Activated T-helper 1 cell treated with anti-CD3 and anti-CD28 coated beads, Interleukin-2, amount 50 U/mL, for 16 hours (primary cell): ENCODE data around the gene AGAP3.

Experiments used
- DNase-seq, 2 donors: peaks; one replicate each; pipeline ENCODE4 v3.0.0-alpha.2; 2020; ENCODE audit warnings: low read depth in 1 of 2, low spot score in 1 of 2

AGAP3 gene

DNA sequence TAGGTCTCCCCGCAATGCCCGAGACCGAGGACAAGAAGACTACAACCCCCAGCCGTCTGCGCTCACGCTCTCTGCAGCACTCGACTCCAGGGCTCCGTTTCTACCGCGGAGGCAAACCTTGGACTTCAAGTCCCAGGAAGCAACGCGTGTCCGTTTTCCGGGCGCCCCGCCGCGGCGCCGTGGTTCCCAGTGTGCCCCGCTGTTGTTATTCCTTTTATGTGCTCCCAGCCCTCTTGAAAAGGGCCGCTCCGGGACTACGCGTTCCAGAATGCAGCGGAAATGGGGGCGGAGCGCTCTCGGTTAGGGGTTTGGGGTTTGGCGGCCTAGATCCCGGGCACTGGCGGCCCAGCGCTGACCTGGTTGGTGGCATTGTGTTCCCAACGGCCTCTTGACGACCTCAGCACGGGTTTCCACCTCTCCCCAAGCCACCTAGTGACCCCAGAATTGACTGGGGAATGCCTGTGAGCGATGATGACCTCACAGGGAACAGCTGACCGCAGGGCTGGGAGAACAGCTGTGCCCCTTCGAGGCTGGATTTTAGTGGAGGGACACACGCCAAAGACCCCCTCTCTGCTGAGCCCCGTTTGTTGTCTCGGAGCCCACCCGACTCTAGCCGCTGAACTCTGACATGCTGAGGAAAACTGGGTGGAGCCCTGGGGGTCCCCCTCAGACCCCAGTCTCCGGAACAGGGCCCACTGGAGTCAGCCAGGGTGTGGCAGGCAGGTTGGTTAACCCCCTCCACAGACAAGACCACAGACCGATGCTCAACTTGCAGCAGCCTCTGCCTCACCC lies 28.1 kb upstream of the AGAP3 start:
- peak; percentile 93 to 94 for DNase-seq

- DNase-seq, result no peak
These were observed 27.4 kb upstream of the AGAP3 start for GRCh38 chr7:151058781-151059366.

- peak; percentile 42 to 67 for DNase-seq
These were observed 26.7 kb upstream of the AGAP3 start, which contains the start of gene SLC4A2 for GRCh38 chr7:151059367-151060112. SLC4A2 (plus strand) TSS chr7:151059589; CDS start chr7:151061988, 2,399 bp downstream.

DNA sequence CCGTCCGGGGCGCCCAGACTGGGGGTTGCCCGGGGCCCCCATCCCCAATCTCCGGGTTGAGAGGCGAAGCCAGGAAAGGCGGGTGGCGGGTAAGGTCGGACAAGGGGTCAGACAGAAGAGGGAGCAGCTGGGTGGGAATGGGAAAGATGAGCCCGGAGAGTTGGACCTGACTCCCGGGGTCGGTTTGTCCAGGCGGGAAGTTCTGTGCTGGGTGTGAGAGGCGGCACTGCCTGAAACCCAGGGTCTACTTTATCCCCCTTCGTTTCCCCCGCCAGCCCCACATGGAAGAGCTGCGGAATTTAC lies 26.2 kb upstream of the AGAP3 start:
- DNase-seq, result no peak

- DNase-seq, result no peak
These were observed 25.7 kb upstream of the AGAP3 start for GRCh38 chr7:151060416-151061212.

DNA sequence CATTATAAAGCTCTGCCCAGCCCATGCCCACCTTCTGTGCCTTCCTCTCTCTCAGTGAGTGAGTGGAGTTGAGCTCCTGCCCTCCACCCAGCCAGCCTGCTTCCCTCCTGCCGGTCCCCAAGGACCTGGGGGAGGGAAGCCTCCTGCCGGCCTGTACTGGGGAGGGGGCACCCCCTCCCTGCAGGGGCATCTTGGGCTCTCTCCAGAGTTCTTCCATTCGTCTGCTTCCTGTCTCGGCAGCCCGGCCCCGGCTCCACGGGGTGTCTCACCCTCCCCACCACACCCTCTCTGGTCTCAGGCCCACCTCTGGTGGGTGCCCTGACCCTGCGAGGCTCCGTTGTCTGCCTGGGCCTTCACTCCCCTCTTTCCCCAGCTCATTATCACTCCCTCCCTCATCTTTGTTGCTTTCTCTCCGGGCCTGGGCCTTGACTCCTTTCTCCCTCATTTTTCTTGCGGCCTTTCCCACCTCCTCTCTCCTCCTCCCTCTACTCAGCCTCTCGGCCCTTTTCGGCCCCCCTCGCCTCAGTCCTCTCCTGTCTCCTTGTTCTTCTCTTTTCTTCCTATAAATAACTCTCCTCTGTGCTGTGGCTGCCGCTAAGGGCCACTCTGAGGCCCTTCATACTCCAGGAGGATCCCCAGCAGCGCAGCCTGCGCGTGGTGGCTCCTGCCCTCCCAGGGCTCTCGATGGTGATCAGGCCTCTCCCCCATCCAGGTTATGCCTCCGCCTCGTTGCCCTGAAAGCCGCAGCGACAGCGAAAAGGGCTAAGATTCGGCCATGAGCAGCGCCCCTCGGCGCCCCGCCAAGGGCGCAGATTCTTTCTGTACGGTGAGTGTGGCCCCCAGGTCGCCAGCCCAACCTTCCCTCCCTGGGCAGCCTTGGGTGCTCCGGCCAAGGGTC lies 24.8 kb upstream of the AGAP3 start:
- DNase-seq, result no peak

GRCh38 chr7:151062111-151062398 lies 24.2 kb upstream of the AGAP3 start:
- no peak for DNase-seq

DNA sequence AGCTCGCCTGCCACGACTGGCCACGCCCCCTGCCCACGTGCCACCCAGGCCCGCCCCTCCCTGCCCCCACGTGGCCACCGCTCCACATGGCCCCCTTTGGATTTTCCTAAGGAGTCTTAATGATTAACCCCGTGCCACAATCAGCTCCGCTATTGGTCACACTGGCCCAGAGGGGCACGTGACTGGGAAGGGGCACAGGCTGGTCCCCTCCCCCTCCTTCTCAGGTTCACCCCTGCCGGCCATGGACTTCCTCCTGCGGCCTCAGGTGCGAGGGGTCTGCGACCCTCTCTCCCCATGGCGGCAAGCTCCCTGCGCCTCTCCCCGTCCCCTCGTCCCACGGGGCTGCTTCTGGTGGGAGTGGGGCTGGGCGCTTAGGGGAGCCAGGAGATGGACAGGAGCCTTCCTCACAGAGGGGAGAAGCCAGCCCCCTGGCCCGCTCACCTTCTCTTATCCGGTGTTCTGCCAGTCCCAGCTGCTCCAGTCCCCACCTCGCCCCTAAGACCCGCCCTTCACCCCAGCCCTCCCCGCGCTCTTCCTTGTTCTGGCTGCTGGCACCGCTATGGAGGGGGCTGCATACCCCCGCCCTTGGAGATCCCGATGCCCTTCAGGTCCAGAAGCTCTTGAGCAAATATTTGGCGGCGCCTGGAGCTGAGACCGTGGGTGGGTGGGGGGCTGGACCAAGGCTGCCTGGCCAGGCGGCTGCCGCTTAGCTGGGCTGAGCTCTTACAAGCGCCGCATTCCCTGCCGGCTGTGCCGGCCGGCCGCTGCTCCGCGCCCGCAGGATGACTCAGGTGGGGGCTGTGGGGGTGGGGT lies 23.7 kb upstream of the AGAP3 start:
- DNase-seq, result no peak

GRCh38 chr7:151063212-151063561 lies 23.1 kb upstream of the AGAP3 start:
- DNase-seq, result no peak

- DNase-seq, result no peak
These were observed 21.8 kb upstream of the AGAP3 start for GRCh38 chr7:151064454-151064853.

- DNase-seq, result no peak
These were observed 21.3 kb upstream of the AGAP3 start for GRCh38 chr7:151064993-151065392.

GRCh38 chr7:151065516-151065915 lies 20.8 kb upstream of the AGAP3 start:
- DNase-seq, result no peak

- DNase-seq, result no peak
These were observed 19.9 kb upstream of the AGAP3 start for GRCh38 chr7:151066273-151066974.

DNA sequence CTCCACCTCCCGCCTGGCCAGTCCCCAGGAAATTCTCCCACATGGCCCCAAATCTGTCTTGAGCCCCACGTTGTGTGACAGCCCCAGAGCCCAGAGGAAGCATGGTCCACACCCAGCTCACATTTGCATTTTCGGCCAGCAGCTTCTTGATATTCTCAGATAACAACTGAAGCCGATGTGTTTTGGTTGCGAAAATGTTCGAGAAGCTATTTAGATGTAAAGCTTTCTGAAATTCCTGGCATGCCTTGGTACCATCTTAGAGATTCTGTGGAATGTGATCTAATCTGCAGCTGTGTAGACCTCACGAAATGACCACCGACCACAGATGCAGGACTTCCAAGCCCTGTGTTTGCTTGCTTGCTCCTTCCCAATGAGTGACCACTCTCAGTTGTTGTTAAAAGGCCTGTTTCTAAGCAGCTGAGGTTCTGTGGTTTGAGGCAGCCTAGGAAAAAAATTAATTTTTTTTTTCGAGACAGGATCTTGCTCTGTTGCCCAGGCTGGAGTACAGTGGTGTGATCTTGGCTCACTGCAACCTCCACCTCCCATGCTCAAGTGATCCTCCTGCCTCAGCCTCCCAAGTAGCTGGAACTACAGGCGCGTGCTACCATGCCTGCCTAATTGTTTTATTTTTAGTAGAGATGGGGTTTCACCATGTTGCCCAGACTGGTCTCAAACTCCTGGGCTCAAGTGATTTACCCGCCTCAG lies 18.1 kb upstream of the AGAP3 start:
- no peak for DNase-seq

DNA sequence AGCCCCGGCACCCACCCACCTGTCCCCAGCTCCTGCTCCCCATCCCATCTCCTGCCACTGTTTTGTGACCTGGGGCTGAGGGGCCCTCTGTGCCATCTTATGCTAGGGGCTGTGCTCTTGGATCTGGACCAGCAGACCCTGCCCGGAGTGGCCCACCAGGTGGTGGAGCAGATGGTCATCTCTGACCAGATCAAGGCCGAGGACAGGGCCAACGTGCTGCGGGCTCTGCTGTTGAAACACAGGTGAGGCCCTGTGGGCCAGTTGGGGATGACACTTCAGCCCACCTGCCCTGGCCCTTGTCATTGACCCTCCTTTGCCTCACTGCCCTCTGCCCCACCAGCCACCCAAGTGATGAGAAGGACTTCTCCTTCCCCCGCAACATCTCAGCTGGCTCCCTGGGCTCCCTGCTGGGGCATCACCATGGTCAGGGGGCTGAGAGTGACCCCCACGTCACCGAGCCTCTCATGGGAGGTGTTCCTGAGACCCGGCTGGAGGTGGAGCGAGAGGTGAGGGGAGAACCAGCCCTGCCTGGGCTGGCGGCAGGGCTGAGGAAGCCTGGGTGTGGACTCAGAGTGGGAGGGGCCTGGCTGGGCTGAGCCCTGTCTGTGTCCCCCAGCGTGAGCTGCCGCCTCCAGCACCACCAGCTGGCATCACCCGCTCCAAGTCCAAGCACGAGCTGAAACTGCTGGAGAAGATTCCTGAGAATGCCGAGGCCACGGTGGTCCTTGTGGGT lies 16.3 kb upstream of the AGAP3 start:
- DNase-seq, result no peak

- DNase-seq, result no peak
These were observed 15.7 kb upstream of the AGAP3 start for GRCh38 chr7:151070574-151070960.

- DNase-seq, result no peak
These were observed 15.0 kb upstream of the AGAP3 start for GRCh38 chr7:151071032-151071866.
